ENCODE measurements around the gene WDR5.
"Not testable (repeated sequence)": the region's sequence is repeated elsewhere in the genome, so short reads cannot be mapped to it uniquely, and the experiment has no call there.

WDR5 gene

GRCh38 chr9:134135343-134136117 lies at the start of gene WDR5:
WDR5 (plus strand) TSS chr9:134136082; CDS start chr9:134139878, 3,796 bp downstream.
- DNase-seq (ENCODE audit: low read depth), result peak; percentile 84

GRCh38 chr9:134088063-134088725 lies 47.7 kb upstream of the WDR5 start:
- no peak for DNase-seq (ENCODE audit: low read depth)

- no peak for DNase-seq (ENCODE audit: low read depth)
Observed at GRCh38 chr9:134089972-134090371, 45.9 kb upstream of the WDR5 start.

- peak; percentile 13 for DNase-seq (ENCODE audit: low read depth)
Observed at GRCh38 chr9:134099123-134099761, 36.6 kb upstream of the WDR5 start.

GRCh38 chr9:134100040-134100439 lies 35.8 kb upstream of the WDR5 start:
- DNase-seq (ENCODE audit: low read depth), result no peak

GRCh38 chr9:134101133-134101532 lies 34.7 kb upstream of the WDR5 start:
- DNase-seq (ENCODE audit: low read depth), result not testable (repeated sequence)

GRCh38 chr9:134101623-134102149 lies 34.2 kb upstream of the WDR5 start:
- no peak for DNase-seq (ENCODE audit: low read depth)

- DNase-seq (ENCODE audit: low read depth), result no peak
Observed at GRCh38 chr9:134103391-134103998, 32.4 kb upstream of the WDR5 start.

GRCh38 chr9:134111064-134111463 lies 24.8 kb upstream of the WDR5 start:
- DNase-seq (ENCODE audit: low read depth), result no peak

- no peak for DNase-seq (ENCODE audit: low read depth)
Observed at GRCh38 chr9:134112561-134112960, 23.3 kb upstream of the WDR5 start.

- DNase-seq (ENCODE audit: low read depth), result not testable (repeated sequence)
Observed at GRCh38 chr9:134118972-134119371, 16.9 kb upstream of the WDR5 start.

- no peak for DNase-seq (ENCODE audit: low read depth)
Observed at GRCh38 chr9:134123764-134124128, 12.1 kb upstream of the WDR5 start.

GRCh38 chr9:134125413-134126095 lies 10.3 kb upstream of the WDR5 start:
- no peak for DNase-seq (ENCODE audit: low read depth)

- DNase-seq (ENCODE audit: low read depth), result no peak
Observed at GRCh38 chr9:134126373-134126772, 9.5 kb upstream of the WDR5 start.

GRCh38 chr9:134127065-134127580 lies 8.8 kb upstream of the WDR5 start:
- DNase-seq (ENCODE audit: low read depth), result no peak

GRCh38 chr9:134127616-134128015 lies 8.3 kb upstream of the WDR5 start:
- DNase-seq (ENCODE audit: low read depth), result no peak

- DNase-seq (ENCODE audit: low read depth), result no peak
Observed at GRCh38 chr9:134128727-134129679, 6.9 kb upstream of the WDR5 start.

- DNase-seq (ENCODE audit: low read depth), result no peak
Observed at GRCh38 chr9:134130503-134131375, 5.1 kb upstream of the WDR5 start.

- no peak for DNase-seq (ENCODE audit: low read depth)
Observed at GRCh38 chr9:134131471-134132207, 4.2 kb upstream of the WDR5 start.
